Osteoblast (primary cell): Measurements from ENCODE around the gene HCFC1. TPM values are rescaled to one million over a fixed set of nuclear protein-coding genes. Genes with fewer than 3 reads are reported as not detected.

Experiments used
- DNase-seq: peaks from one replicate; pipeline ENCODE4 v3.0.0; 2011; ENCODE audit warnings: low spot score, mixed read lengths; ENCODE audit not compliant: insufficient read length; ENCODE audit errors: missing footprints
- H2AFZ ChIP-seq: 2 replicates; pipeline ENCODE4 v1.6.0; 2011; ENCODE audit warnings: mild to moderate bottlenecking, low read length
- H3K27ac ChIP-seq: 2 replicates; pipeline ENCODE4 v1.5.1; 2011; ENCODE audit warnings: mild to moderate bottlenecking, low read depth, low read length, moderate library complexity
- H3K27me3 ChIP-seq: 2 replicates; pipeline ENCODE4 v1.6.0; 2012; ENCODE audit warnings: mild to moderate bottlenecking, control low read depth, inconsistent platforms, low read length, moderate library complexity; ENCODE audit not compliant: insufficient read depth
- H3K36me3 ChIP-seq: 2 replicates; pipeline ENCODE4 v1.5.1; 2011; ENCODE audit warnings: mild to moderate bottlenecking, low read length, control low read depth, moderate library complexity; ENCODE audit not compliant: insufficient read depth
- H3K4me1 ChIP-seq: 2 replicates; pipeline ENCODE4 v1.5.1; 2011; ENCODE audit warnings: mild to moderate bottlenecking, low read length, control low read depth, moderate library complexity; ENCODE audit not compliant: insufficient read depth
- H3K4me2 ChIP-seq: 2 replicates; pipeline ENCODE4 v1.6.0; 2011; ENCODE audit warnings: mild to moderate bottlenecking, low read length; ENCODE audit not compliant: insufficient read depth
- H3K4me3 ChIP-seq: fragments of 200-600 bp; sonication (generic); 3 replicates; pipeline ENCODE4 v1.5.1; 2012; ENCODE audit warnings: mild to moderate bottlenecking, low read length, inconsistent platforms; ENCODE audit not compliant: insufficient read depth
- H3K79me2 ChIP-seq: 2 replicates; pipeline ENCODE4 v1.6.0; 2012; ENCODE audit warnings: mild to moderate bottlenecking, low read length, control low read depth, inconsistent platforms; ENCODE audit not compliant: insufficient read depth
- H3K9me3 ChIP-seq: 2 replicates; pipeline ENCODE4 v1.5.1; 2011; ENCODE audit warnings: low read depth, low read length, control low read depth
- H4K20me1 ChIP-seq: 2 replicates; pipeline ENCODE4 v1.6.0; 2012; ENCODE audit warnings: mild to moderate bottlenecking, low read length, control low read depth; ENCODE audit not compliant: insufficient read depth
- total RNA-seq: library from RNA; depleted of rRNA; stranded (reverse); fragments of >200 nt; gene quantifications from 2 replicates; pipeline ENCODE4 v1.2.3, GENCODE V29; 2012
- TF ChIP-seq, protein P1 (sequence below): IDR thresholded peaks from 2 replicates; pipeline ENCODE4 v1.5.1; 2011; ENCODE audit warnings: mild to moderate bottlenecking, low read depth, low read length, moderate library complexity; ENCODE audit errors: extremely low read depth

HCFC1 gene
- total RNA-seq, 1 donor, result 24.6 TPM

GRCh38 chrX:153937056-153937455 lies 34.6 kb downstream of the HCFC1 start:
- DNase-seq, result no peak
- H3K36me3 ChIP-seq, result peaks cover 4% of the 10 kb centered on the region
- peaks cover 7% of the 10 kb centered on the region for H3K4me1 ChIP-seq
- no peak overlapping the region for H3K4me2 ChIP-seq
- peaks cover 5% of the 10 kb centered on the region for H3K27me3 ChIP-seq
- H3K9me3 ChIP-seq, result no peaks in the 10 kb centered on the region
- H3K4me3 ChIP-seq, result no peak overlapping the region
- H2AFZ ChIP-seq, result no peak overlapping the region
- H3K79me2 ChIP-seq, result peaks cover 25% of the 10 kb centered on the region
- peaks cover 22% of the 10 kb centered on the region for H4K20me1 ChIP-seq
- TF ChIP-seq, protein P1, sequence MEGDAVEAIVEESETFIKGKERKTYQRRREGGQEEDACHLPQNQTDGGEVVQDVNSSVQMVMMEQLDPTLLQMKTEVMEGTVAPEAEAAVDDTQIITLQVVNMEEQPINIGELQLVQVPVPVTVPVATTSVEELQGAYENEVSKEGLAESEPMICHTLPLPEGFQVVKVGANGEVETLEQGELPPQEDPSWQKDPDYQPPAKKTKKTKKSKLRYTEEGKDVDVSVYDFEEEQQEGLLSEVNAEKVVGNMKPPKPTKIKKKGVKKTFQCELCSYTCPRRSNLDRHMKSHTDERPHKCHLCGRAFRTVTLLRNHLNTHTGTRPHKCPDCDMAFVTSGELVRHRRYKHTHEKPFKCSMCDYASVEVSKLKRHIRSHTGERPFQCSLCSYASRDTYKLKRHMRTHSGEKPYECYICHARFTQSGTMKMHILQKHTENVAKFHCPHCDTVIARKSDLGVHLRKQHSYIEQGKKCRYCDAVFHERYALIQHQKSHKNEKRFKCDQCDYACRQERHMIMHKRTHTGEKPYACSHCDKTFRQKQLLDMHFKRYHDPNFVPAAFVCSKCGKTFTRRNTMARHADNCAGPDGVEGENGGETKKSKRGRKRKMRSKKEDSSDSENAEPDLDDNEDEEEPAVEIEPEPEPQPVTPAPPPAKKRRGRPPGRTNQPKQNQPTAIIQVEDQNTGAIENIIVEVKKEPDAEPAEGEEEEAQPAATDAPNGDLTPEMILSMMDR, result no peak
- H3K27ac ChIP-seq, result no peak overlapping the region

- H4K20me1 ChIP-seq, result peaks cover 32% of the 10 kb centered on the region
- H3K27ac ChIP-seq, result no peak overlapping the region
- peak overlapping the region; percentile 63 for H3K4me3 ChIP-seq
- TF ChIP-seq, protein P1, result no peak
- H3K9me3 ChIP-seq, result no peaks in the 10 kb centered on the region
- peak overlapping the region; percentile 56 for H2AFZ ChIP-seq
- peak; percentile 83 for DNase-seq
- peaks cover 7% of the 10 kb centered on the region for H3K4me1 ChIP-seq
- peaks cover 38% of the 10 kb centered on the region for H3K79me2 ChIP-seq
- H3K36me3 ChIP-seq, result peaks cover 17% of the 10 kb centered on the region
- H3K27me3 ChIP-seq, result peaks cover 5% of the 10 kb centered on the region
- peak overlapping the region; percentile 81 for H3K4me2 ChIP-seq
Measured at GRCh38 chrX:153935326-153935851, 36.2 kb downstream of the HCFC1 start.

DNA sequence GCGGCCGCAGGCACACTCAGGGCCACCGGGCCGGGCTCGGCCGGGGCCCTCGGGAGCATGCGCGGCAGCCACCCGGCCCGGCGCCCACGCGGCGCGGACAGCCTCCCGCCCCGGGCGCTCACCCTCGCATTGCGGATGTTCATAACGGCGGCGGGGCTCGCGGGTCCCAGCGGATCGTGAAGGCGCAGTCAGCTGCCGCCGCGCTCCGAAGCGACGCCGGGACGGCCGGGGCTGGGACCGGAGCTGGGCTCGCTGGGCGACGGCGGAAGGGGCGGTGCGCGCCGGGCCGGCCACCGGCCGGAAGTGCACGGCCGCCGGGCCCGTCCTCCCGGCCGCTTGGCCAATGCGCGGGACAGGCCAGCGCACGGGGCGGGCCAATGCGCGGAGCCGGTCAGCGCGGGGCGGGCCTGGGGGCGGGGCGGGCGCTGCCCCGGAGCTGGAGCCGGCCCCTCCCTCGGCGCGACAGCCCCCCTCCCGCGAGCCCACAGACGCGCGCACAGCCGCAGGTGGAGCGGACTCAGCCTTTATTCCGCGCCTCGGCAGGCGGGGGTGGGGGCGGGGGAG lies 36.8 kb downstream of the HCFC1 start, which contains the start of gene NAA10:
NAA10 (minus strand) TSS at position 276 of the 564 bp plus-strand sequence; CDS start at position 143, 133 bp downstream.
- TF ChIP-seq, protein P1, result no peak
- Histone ChIP-seq H3K4me3 (peak within 1 kb of the TSS; percentile 82), H3K36me3 (peaks cover 19% of the 10 kb centered on the region), H4K20me1 (peaks cover 33% of the 10 kb centered on the region), H3K4me2 (peak within 1 kb of the TSS; percentile 86), H3K27me3 (no peaks in the 10 kb centered on the region), H3K27ac (peak within 1 kb of the TSS; percentile 48), H3K4me1 (peaks cover 7% of the 10 kb centered on the region), H2AFZ (peak within 1 kb of the TSS; percentile 59), H3K9me3 (no peaks in the 10 kb centered on the region), H3K79me2 (peaks cover 38% of the 10 kb centered on the region)
- peak; percentile 100 for DNase-seq

- Histone ChIP-seq H3K4me1 (peaks cover 7% of the 10 kb centered on the region), H3K9me3 (no peaks in the 10 kb centered on the region), H2AFZ (peak overlapping the region; percentile 59), H4K20me1 (peaks cover 39% of the 10 kb centered on the region), H3K36me3 (peaks cover 21% of the 10 kb centered on the region), H3K4me3 (peak overlapping the region; percentile 82), H3K27ac (peak overlapping the region; percentile 48), H3K4me2 (peak overlapping the region; percentile 86), H3K27me3 (no peaks in the 10 kb centered on the region), H3K79me2 (peaks cover 38% of the 10 kb centered on the region)
- DNase-seq, result peak; percentile 81
- TF ChIP-seq, protein P1, result no peak
Measured at GRCh38 chrX:153934148-153934761, 37.4 kb downstream of the HCFC1 start.
